Measurements from ENCODE around the gene ABCC5.

Gene ABCC5

DNA sequence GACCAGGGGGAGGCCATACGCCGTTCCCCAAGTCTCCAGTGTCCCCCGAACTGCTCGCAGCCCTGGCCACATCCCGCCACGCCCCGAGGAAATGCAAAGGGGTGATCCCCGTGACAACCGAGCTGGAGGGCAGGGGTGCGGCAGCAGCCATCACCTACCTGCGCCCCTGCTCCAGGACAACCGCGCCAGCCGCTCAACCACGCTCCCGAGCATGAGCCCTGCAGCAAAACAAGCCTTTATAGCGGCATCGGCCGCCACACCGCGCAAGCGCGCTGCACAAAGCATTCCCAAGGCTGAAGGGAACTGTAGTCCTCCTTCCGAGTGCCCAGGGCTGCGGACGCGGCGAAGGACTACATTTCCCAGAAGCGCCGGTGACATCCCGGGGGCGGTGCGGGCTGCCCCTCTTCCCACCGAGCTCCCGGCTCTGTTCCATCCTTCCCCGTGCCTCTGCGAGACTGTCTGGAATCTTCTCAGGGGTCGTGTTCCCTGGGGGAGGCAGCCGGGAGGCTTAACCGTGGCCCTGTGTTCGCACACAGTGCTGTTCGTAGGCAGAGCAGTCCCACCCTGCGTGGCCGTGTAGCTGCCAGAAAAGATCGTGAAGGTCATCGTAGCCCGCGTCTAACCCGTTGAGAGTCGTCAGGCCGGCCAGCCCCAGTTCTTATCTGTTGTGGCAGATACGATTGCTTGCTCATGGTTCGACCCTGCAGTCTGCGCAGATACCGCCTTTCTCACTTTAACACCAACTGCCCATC is at the start of gene ABCC5:
ABCC5 (minus strand) TSS at position 213 of the 752 bp plus-strand sequence. CDS start 3,492 bp downstream, outside the sequence.
- Histone ChIP-seq H3K36me3 (peaks cover 14% of the 10 kb centered on the region), H3K9me3 (no peaks in the 10 kb centered on the region), H3K4me1 (peaks cover 35% of the 10 kb centered on the region), H3K27me3 (no peaks in the 10 kb centered on the region), H4K20me1 (peaks cover 24% of the 10 kb centered on the region), H3K4me3 (peak within 1 kb of the TSS; percentile 93), H3K27ac (peak within 1 kb of the TSS; percentile 72), H3K4me2 (peak within 1 kb of the TSS; percentile 81), H3K9ac (peak within 1 kb of the TSS; percentile 84)
- TF ChIP-seq Cebpa-rat (IDR thresholded peaks at IDR 0.05), result no peak

DNA sequence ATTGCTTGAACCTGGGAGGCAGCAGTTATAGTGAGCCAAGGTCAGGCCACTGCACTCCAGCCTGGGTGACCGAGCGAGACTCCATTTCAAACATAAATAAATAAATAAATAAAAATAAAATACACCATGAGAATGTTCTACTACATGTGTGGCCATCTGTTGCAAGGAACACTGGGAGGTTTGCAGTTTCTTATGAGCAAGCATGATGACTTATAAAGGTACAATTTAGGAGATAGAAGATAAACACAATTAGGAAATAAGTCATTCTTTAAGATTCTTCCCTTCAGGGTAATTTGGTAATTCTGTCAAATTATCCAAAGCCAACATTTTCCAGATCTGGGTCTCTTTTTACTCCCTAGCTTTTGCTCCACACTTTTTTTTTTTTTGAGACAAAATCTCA is 48.5 kb upstream of the ABCC5 start:
- no peaks in the 10 kb centered on the region for H3K4me1 ChIP-seq
- H3K36me3 ChIP-seq, result no peaks in the 10 kb centered on the region
- peaks cover 22% of the 10 kb centered on the region for H3K9me3 ChIP-seq
- no peaks in the 10 kb centered on the region for H3K27me3 ChIP-seq
- H3K27ac ChIP-seq, result no peak overlapping the region
- no peak overlapping the region for H3K9ac ChIP-seq
- TF ChIP-seq Cebpa-rat (IDR thresholded peaks at IDR 0.05), result no peak
- H3K4me2 ChIP-seq, result no peak overlapping the region
- no peaks in the 10 kb centered on the region for H4K20me1 ChIP-seq
- H3K4me3 ChIP-seq, result no peak overlapping the region

DNA sequence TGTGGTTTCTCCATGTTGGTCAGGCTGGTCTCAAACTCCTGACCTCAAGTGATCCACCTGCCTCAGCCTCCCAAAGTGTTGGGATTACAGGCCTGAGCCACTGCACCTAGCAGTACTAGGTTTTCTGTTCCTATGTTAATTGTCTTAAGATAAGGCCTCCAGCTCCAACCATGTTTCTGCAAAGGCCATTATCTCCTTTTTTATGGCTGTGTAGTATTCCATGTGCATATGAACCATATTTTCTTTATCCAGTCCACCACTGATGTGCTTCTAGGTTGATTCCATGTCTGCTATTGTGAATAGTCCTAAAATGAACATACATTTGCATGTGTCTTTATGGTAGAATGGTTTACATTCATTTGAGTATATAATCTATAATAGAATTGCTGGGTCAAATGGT is 45.0 kb upstream of the ABCC5 start:
- Histone ChIP-seq H3K4me2 (no peak overlapping the region), H3K9ac (no peak overlapping the region), H3K27me3 (no peaks in the 10 kb centered on the region), H3K36me3 (no peaks in the 10 kb centered on the region), H3K9me3 (no peaks in the 10 kb centered on the region), H3K4me3 (no peak overlapping the region), H3K27ac (no peak overlapping the region), H4K20me1 (no peaks in the 10 kb centered on the region), H3K4me1 (no peaks in the 10 kb centered on the region)
- no peak for TF ChIP-seq Cebpa-rat (IDR thresholded peaks at IDR 0.05)

DNA sequence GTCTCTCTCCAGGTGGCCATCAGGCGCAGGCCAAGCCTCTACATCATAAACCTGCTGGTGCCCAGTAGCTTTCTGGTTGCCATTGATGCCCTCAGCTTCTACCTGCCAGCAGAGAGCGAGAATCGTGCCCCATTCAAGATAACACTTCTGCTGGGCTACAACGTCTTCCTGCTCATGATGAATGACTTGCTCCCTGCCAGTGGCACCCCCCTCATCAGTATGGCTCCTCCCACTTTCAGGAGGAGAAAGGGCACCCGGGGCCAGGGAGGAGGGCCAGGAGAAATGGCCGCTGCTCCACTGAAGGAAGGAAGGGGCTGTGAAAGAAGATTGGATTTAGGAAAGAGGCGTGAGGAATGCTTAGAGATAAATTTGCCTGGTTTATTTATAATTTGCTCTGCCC is 41.7 kb upstream of the ABCC5 start:
- TF ChIP-seq Cebpa-rat (IDR thresholded peaks at IDR 0.05), result no peak
- Histone ChIP-seq H3K9me3 (no peaks in the 10 kb centered on the region), H3K4me1 (no peaks in the 10 kb centered on the region), H3K36me3 (no peaks in the 10 kb centered on the region), H3K4me2 (no peak overlapping the region), H3K9ac (no peak overlapping the region), H4K20me1 (no peaks in the 10 kb centered on the region), H3K27me3 (no peaks in the 10 kb centered on the region), H3K4me3 (no peak overlapping the region), H3K27ac (no peak overlapping the region)

DNA sequence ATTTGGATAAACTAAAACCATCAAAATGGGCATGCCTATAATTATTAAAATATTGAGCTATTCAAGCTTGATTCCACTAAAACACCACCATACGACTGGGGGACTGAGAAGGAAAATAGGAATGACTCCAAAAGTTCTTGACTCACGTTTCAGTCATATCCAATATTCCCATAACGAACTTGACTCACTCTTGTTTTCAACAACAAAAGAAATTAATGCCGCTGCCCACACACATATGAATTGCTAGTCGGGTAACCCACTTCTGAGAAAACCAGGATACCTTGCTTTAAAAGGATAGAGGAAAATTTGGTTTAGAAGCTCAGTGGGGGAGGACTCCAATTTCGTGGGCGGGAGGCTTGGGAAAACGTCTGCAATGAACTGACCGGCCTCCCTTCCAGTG is 40.3 kb upstream of the ABCC5 start:
- no peaks in the 10 kb centered on the region for H4K20me1 ChIP-seq
- H3K4me2 ChIP-seq, result no peak overlapping the region
- H3K4me1 ChIP-seq, result no peaks in the 10 kb centered on the region
- H3K36me3 ChIP-seq, result no peaks in the 10 kb centered on the region
- H3K9me3 ChIP-seq, result no peaks in the 10 kb centered on the region
- no peaks in the 10 kb centered on the region for H3K27me3 ChIP-seq
- no peak for TF ChIP-seq Cebpa-rat (IDR thresholded peaks at IDR 0.05)
- no peak overlapping the region for H3K9ac ChIP-seq
- no peak overlapping the region for H3K4me3 ChIP-seq
- H3K27ac ChIP-seq, result no peak overlapping the region

DNA sequence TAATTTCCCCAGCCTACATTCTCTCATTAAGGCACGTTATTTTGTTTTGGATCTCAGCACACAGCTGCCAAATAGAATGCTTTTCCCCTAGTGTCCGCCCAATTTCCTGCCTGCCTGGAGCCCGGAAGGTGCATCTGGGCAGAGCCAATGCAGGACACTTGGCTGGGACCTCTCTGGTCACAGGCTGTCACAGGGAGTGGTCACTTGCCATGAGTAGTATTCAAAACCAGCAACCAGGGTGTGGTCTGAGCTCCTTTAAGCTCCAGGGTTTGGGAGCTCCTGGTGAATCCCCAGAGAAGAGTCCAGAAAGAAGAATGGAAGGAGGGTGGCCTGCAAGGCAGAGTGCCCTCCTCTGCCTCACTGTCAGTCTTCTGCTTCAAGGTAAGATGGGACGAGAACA is 35.1 kb upstream of the ABCC5 start, which contains the start of gene HTR3C:
HTR3C (plus strand) TSS at position 281 of the 400 bp plus-strand sequence; CDS start at position 315, 34 bp downstream.
- no peak for TF ChIP-seq Cebpa-rat (IDR thresholded peaks at IDR 0.05)
- no peaks in the 10 kb centered on the region for H3K36me3 ChIP-seq
- peaks cover 6% of the 10 kb centered on the region; the same call in 1 of the 2 replicates for H3K4me1 ChIP-seq

DNA sequence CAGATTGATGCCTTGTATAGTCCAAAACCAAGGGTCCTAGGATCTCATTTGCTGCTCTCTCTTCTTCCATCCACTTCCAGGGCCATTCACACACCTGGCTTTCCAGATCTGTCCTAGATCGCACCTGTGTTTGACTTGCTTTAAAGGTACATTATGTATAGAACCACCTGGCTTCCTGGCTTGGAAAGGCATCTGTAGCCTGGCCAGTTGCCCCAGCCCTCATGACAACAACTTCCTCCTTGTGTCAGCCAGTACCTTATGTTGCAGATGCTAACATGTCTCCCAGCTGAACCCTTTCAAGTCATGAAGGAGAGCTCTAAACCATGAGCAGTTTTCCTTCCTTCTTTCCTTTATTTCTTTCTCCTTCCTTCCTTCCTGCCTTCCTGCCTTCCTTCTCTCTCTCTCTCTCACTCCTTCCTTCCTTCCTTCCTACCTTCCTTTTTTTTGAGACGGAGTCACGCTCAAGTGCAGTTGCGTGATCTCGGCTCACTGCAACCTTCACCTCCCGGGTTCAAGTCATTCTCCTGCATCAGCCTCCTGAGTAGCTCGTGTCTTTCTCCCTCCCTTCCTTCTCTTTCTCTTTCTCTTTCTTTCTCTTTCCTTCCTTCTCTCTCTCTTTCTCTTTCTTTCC is 32.6 kb upstream of the ABCC5 start:
- Histone ChIP-seq H3K27me3 (no peaks in the 10 kb centered on the region), H3K4me3 (no peak overlapping the region), H3K9me3 (no peaks in the 10 kb centered on the region), H4K20me1 (no peaks in the 10 kb centered on the region), H3K9ac (no peak overlapping the region), H3K27ac (no peak overlapping the region), H3K36me3 (no peaks in the 10 kb centered on the region), H3K4me2 (peak overlapping the region; percentile 10; the same call in 1 of the 2 replicates), H3K4me1 (peaks cover 6% of the 10 kb centered on the region; the same call in 1 of the 2 replicates)
- TF ChIP-seq Cebpa-rat (IDR thresholded peaks at IDR 0.05), result no peak

More for the DNA sequence above, 35.1 kb upstream of the ABCC5 start, which contains the start of gene HTR3C:
- Histone ChIP-seq H3K4me2 (no peak within 1 kb of the TSS), H3K4me3 (no peak within 1 kb of the TSS), H3K9ac (no peak within 1 kb of the TSS), H4K20me1 (no peaks in the 10 kb centered on the region), H3K27me3 (no peaks in the 10 kb centered on the region), H3K27ac (no peak within 1 kb of the TSS), H3K9me3 (no peaks in the 10 kb centered on the region)

DNA sequence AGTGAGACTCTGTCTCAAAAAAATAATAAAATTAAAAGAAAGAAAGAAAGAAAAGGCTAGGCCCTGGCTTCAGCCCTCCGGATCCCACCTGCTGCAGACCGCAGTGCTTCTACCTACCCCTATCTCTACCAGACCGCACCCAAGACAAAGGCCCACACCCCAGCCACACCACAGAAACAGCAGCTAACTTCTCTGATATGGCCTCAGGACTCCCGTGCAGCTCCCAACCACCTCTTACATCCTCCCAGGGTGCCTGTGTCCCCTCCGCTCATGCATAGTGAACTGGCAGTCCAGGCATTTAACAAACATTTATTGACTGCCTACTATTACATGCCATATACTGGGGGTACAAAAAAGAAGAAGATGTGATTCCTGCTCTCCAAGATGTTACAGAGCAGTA is 28.3 kb upstream of the ABCC5 start:
- Histone ChIP-seq H4K20me1 (no peaks in the 10 kb centered on the region), H3K36me3 (no peaks in the 10 kb centered on the region), H3K9ac (no peak overlapping the region), H3K4me3 (no peak overlapping the region), H3K27ac (no peak overlapping the region), H3K4me2 (no peak overlapping the region), H3K9me3 (no peaks in the 10 kb centered on the region), H3K27me3 (no peaks in the 10 kb centered on the region), H3K4me1 (peaks cover 6% of the 10 kb centered on the region; the same call in 1 of the 2 replicates)
- no peak for TF ChIP-seq Cebpa-rat (IDR thresholded peaks at IDR 0.05)

DNA sequence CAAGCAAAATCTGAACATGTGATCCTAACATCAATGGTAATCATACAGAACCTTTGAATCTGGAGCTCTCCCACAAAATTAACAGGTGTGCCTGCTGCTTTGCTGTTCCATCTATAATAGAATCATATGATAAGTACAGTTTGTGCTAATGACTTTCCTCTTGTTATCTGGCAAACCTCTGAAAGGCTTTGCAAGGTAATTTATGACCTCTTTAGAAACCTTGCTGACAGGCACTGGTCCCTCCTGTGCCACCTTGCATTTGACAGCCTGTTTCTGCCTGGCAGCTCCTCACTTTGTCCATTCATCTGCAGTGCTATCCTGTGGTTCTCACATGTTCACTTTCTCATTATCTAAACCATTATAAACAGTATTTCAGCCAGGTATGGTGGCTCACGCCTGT is 24.9 kb upstream of the ABCC5 start:
- TF ChIP-seq Cebpa-rat (IDR thresholded peaks at IDR 0.05), result no peak
- Histone ChIP-seq H3K4me3 (no peak overlapping the region), H3K4me2 (no peak overlapping the region), H3K27ac (no peak overlapping the region), H3K27me3 (no peaks in the 10 kb centered on the region), H4K20me1 (no peaks in the 10 kb centered on the region), H3K4me1 (no peaks in the 10 kb centered on the region), H3K9ac (no peak overlapping the region), H3K36me3 (no peaks in the 10 kb centered on the region), H3K9me3 (no peaks in the 10 kb centered on the region)

DNA sequence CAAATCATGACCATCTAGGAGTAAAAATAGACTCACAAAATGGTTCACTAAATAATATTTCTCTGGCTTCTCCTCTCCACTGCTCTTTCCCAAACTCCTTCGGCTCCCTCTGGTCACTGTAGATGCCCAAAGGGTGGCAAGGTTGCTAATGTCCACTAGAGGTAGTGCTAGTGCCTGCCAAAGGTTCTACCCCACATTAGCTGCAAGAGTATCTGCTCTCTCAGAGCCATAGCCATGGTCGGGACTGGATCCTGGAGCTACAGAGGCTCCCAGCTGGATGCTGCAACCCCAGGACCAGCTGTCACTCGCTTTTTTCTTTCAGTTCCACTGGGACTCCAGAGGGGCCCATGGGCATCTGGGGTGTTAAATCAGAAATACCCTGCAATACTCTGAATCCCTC is 22.3 kb upstream of the ABCC5 start:
- no peak for TF ChIP-seq Cebpa-rat (IDR thresholded peaks at IDR 0.05)
- Histone ChIP-seq H3K27ac (no peak overlapping the region), H3K9ac (no peak overlapping the region), H3K9me3 (no peaks in the 10 kb centered on the region), H4K20me1 (no peaks in the 10 kb centered on the region), H3K27me3 (no peaks in the 10 kb centered on the region), H3K4me3 (no peak overlapping the region), H3K36me3 (no peaks in the 10 kb centered on the region), H3K4me2 (no peak overlapping the region), H3K4me1 (no peaks in the 10 kb centered on the region)

Data from BLaER1 (cell line).